HG03378 (cell line): Measurements from ENCODE around the gene ADGRB2.

Experiments
- ATAC-seq: cut with Tn5 transposase; IDR thresholded peaks from one replicate; pipeline ENCODE4 v1.9.1; 2021; ENCODE audit warnings: mild to moderate bottlenecking, moderate library complexity; ENCODE audit not compliant: unreplicated experiment

ADGRB2 gene

GRCh38 chr1:31704271-31705079 is 59.7 kb downstream of the ADGRB2 start:
- no peak for ATAC-seq

DNA sequence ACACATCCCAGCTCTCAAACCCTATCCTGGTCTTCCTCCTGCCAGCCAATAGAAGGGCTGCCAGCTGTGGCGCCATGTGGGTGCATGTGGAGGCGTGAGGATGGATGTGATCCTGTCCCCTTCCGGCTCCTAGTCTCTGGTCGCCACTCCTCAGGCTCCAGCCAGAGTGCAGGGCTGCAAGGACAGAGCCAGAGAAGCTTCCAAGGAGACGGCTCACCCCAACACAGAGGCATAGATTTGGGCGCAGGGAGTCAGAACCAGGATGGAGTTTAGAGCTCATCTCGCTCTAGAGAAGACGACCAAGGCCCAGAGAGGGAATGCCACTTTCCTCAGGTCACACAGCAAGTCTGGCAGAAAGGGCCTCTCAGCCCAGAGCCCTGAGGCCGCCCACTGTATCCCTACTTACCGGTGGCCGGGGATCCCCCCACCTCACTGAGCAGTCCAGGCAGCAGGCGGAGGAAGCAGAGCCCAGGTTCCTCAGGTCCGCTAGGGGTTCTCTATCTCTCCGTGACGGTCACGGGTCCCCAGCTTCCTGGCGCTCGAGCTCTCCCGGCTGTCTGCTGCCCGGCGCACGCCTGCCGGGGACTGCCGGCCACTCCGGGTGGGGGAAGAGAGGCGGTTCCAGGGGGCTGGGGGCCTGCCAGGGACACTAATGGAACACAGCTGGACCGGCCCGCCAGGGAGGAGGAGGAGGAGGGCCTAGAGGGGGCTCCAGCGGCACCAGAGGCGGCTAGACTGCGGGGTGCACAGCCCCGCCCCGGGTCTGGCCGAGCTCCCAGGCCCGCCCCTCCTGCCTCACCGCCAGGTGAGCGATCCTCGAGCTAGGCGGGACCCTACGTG is 60.5 kb downstream of the ADGRB2 start, which contains the start of gene COL16A1:
TSS of gene COL16A1 (minus strand) at position 587 of the 840 bp plus-strand sequence. CDS start 1,824 bp downstream, outside the sequence.
- no peak for ATAC-seq

DNA sequence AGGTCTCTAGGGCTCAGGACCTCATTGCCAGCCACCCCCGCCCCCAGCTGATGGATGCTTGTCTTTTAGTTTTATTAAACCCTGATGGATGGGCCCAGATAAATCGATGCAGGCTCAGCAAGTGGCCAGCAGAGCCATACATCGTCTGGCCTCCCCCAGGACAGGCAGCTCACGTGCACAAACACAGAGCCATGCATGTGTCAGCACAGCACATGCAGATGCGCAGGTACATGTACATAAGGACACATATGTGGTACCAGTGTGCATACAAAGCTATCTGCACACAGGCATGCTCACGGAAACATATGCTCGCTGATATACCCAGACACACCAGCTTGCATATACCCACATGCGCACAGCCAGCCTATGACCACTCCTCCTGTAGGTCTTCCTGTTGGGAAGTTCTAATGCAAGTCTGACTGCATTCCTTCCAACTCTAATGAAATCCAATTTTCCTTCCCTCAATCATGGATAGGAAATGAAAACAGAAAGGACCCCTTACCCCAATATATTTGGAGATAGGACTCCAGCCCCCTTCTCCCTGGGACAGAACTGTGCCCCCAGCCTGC is 61.2 kb downstream of the ADGRB2 start:
- ATAC-seq = no peak

- no peak for ATAC-seq
Observed at GRCh38 chr1:31701091-31701736, 62.9 kb downstream of the ADGRB2 start.

DNA sequence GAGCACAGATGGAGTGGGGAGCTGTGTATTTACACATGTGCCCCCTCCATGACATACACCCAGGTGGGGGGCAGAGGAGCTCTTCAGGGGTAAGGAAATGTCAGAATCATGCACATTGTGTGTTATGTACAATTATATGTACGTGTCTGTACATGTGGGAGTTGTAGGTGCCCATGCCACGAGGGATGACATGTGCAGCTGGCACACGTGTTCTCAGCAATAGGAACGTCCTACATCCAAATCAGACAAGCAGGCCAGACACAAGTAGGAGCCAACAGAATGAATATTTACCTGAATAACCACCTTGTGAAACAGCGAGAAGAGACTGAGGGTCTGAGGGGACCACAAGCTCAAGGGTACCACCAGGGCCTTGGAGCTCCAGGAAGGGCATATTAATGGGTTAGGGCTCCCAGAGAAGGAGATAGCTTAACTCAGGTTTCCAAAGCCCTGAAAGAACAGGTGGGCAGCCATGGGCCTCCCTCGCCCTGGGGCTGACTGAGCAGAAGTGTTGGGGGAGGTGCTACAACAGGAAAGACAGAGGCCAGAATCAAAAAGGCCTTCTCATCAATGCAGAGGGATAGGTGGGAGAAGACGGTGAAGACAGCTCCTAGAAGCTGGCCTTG is 63.6 kb downstream of the ADGRB2 start:
- ATAC-seq = no peak

- no peak for ATAC-seq
Observed at GRCh38 chr1:31699341-31699891, 64.7 kb downstream of the ADGRB2 start.

DNA sequence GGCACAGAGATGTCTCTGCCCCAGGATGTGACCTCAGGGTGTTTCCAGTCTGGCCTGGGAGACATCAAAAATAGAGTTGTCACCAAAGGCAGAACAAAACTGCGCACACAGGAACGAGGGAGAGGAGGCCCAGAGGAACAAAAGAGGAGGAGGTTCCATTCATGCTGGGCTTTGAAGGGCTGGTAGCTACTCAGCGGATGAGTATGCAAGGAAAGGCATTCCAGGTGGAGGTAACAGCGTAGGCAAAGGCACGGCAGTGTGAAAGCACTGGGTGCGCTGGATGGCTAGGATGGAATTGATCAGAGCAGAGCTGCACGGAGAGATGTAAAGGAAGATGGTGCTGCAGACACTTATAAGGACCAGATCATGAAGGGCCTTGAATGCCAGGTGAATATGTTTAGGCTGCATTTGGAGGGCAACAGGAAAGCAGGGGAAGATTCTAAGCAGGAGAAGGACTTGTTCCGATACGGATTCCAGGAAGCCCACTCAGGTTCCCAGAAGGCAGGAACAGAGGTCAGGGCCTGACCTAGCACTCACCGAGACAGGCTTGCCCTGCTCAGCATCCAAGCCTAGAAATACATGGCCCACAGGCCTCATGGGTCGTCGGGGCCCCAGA is 66.7 kb downstream of the ADGRB2 start:
- no peak for ATAC-seq

- ATAC-seq = no peak
Observed at GRCh38 chr1:31696242-31696641, 67.9 kb downstream of the ADGRB2 start.

DNA sequence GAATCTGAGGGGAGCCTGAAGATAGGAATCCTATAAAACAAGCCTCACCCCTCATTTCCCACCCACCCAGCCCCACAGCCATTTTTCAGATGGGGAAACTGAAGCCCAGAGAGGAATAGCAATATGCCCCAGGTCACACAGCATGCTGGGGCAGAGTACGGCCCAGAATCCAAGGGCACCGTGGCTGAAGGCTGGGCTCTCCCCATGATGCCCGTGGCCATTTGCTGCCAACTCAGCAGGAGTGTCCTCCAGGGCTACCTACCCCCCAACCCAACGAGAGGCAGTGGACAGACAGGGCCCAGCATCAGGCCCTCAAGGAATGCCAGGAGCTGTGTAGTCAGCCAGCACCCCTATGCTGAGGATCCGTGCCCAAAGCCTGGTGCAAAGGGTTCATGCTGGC is 68.8 kb downstream of the ADGRB2 start:
- ATAC-seq = no peak

- no peak for ATAC-seq
Observed at GRCh38 chr1:31694964-31695313, 69.2 kb downstream of the ADGRB2 start.

DNA sequence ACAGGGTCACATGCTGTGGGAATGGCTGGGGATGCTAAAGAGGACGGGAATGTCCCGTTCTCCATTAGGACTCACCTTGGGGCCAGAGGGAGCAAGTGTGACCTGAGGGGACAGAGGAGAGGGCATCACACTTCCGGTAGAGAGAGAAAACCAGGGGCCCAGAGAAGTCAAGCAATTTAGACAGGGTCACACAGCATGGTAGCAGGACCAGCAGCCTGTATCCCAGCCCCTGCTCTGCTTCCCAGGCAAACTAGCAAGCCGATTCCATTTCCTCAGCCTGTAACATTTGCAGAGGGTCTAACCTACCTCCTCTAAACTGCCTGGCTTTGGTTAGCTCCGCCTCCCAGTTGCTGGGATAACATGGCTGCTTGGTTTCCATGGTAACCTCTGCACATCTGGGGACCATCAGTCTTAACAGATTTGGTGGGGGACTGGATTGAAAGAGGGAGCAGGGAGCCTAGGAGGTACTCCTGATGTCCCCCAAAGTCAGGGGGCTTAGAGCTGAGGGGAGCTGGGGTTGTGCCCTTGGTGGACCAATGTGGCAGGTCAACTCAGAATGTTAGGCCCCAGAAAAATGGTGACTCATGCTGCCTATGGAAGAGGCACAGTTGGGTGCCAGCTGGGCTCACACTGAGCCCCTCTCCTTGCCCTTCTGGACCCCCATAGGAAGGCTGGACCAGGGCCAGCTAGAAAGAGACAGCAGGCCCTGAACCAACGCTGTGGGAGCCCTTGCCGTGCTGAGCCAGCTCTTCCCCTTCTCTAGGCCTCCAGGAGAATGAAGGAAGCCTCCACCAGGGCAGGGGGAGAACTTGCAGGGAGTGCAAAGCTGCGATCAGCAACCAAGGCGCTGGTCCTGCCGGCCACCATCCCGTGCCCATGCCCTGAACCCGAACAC is 69.8 kb downstream of the ADGRB2 start:
- ATAC-seq = no peak

DNA sequence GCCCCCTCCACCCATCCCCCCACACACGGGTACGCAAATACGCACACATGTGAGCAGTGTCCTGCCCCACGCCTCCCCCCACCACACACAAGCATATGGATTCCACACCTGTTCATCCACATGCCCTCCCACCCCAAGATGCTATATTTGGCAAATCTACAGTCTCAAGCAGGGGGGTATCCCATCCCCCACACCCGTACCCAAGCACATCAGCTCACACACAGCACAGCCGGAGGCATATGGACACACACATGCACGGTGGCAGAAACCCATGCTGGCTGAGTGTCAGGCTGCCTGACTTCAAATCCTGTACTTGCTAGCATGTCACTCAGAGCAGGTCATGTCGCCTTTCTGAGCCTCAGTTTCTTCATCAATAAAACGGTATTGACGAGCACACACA is 70.9 kb downstream of the ADGRB2 start:
- ATAC-seq = no peak

DNA sequence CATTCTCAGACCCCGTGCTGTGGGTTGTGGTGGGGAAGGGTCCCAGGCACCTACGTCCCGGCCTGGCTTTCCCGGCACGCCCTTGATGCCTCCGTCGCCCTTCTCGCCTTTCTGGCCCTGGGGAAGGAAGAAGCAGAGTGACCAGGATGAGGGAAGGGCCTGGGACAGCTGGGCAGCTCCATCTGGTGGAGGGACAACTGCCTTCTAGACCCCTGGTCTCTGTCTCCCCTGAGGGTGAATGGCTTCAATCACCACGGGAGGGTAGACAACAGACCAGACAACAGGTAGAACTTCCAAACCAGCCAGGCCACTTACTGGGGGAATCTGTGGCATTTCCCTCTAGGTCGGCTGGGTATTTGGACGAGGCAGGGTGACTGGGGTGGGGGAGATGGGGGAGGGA is 72.2 kb downstream of the ADGRB2 start:
- no peak for ATAC-seq

GRCh38 chr1:31691446-31691845 is 72.7 kb downstream of the ADGRB2 start:
- ATAC-seq = no peak

DNA sequence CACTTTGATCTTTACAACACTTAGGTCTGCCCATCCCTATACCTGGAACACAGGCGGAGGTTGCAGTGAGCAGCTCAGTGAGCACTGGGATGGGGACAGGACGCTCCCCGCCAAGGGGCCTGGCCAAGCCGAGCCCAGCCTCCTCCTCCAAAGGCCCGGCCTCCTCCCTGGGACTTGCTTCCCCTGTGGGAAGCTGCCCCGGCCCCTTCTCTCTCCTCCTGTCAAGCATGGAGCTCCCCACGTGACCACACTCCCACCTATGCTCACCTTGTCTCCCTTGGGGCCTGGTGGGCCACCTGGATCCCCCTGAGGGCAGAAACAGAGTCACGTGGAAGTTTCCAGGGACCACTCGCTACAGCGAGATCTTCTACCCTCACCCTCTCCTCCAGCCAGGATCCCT is 73.2 kb downstream of the ADGRB2 start:
- no peak for ATAC-seq

DNA sequence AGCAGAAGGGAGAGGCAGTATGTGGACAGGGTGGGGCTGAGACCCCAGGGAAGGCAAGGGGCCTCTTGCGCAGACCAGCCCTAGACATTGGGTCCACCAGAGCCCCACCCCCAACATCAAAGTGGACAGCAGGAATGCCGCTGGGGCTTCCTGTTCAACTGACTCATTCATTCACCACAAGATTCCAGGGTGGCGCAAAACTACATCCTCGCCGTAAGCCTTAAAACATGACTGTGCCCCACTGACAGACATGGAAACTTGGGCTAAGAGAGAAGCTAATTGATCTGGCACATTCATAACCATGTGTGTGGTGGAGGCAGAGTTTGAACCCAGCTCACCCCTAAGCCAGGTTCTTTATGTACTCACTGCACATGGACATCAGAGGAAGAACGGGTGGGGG is 74.3 kb downstream of the ADGRB2 start:
- no peak for ATAC-seq

DNA sequence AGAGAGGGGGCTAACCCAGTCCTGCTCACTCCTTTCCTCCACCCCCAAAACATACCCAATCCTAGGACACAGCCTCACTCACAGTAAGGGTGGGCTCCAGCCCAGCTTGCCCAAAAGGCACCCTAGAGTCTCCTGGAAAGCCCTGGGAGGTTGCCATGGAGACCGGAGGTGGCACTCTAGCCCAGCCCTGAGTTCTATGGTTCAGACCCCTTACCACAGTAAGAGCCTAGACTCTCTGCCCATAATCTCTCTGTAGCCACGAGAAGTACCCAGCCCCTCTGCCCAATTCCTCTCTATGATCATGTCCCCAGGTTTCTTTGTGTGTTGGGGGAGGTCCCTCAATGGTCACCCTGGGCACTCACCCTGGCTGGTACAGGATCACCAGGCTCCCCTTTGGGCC is 74.8 kb downstream of the ADGRB2 start:
- ATAC-seq = no peak

DNA sequence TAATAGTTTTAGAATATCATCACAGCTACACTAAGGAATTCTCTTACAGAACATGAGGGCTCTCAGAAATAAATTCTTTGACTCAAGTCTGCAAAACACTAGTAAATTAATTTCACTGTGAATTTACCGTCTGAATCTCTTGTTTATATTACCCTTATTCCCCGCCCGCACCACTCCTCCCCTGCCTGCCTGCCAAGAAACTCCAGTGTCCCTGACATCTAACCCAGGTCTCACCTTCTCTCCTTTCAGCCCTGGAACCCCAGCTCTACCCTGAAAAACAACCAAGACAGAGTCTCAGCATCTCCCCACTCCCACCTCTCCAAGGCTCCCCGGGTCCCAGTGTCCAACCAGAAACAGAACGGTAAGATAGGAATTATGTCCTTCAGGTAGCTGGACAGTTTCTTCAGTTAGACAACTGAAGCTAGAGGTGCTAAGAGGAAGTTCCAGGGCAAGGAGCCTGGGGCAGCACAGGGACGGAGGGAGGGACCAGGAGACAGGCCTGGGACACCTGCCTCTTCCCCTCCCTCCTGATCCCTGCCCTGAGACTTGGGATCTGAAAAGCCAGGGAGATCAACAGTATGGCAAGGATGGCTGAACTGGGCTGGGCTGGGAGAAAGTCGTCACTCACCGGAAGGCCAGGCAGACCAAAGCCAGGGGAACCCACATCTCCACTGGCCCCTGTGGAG is 75.8 kb downstream of the ADGRB2 start:
- no peak for ATAC-seq

DNA sequence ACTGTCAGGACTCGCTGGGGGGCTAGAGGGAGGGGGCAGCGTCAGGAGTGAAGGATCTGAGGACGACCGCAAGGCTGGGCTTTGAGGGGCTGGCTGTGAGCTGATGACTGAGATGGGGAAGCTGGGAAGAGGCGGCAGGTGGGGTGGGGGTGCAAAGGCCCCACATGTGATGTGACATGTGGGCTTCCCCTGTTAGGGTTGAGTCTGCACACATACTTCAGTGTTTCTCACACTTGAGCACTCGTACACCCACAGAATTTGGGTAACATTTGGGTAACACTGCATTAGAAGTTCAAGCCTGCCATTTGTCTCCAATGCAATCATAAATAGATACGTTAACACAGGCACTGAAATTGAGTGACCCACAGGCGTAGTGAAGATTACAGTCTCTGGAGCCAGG is 76.5 kb downstream of the ADGRB2 start:
- ATAC-seq = no peak
